BE2C (cell line): ENCODE data around the gene CDK6.

Experiments used
- DNase-seq: peaks from one replicate; pipeline ENCODE4 v3.0.0-alpha.2; 2020
- H3K27me3 ChIP-seq: fragments of 250-450 bp; sonication (Bioruptor Pico); 2 replicates; pipeline ENCODE4 v1.5.1; 2020; ENCODE audit warnings: mild to moderate bottlenecking
- H3K36me3 ChIP-seq: fragments of 250-450 bp; sonication (Bioruptor Pico); 2 replicates; pipeline ENCODE4 v1.5.1; 2020; ENCODE audit warnings: mild to moderate bottlenecking
- H3K4me1 ChIP-seq: fragments of 250-450 bp; sonication (Bioruptor Pico); 2 replicates; pipeline ENCODE4 v1.5.1; 2020
- H3K4me3 ChIP-seq: 2 replicates; pipeline ENCODE4 v1.5.1; 2011; ENCODE audit warnings: low read depth, low read length
- H3K9me3 ChIP-seq: fragments of 250-450 bp; sonication (Bioruptor Pico); 2 replicates; pipeline ENCODE4 v1.5.1; 2020
- CTCF ChIP-seq: IDR thresholded peaks from 2 replicates; pipeline ENCODE4 v1.5.1; 2012; ENCODE audit warnings: mild to moderate bottlenecking, low read depth, low read length

CDK6 gene

GRCh38 chr7:92590711-92591310 lies 245.6 kb downstream of the CDK6 start:
- Histone ChIP-seq H3K9me3 (no peaks in the 10 kb centered on the region), H3K4me3 (peak overlapping the region; percentile 87), H3K27me3 (no peaks in the 10 kb centered on the region), H3K36me3 (no peaks in the 10 kb centered on the region; the same call in none of the 2 replicates), H3K4me1 (peaks cover 3% of the 10 kb centered on the region; the same call in 1 of the 2 replicates)
- no peak for TF ChIP-seq CTCF
- no peak for DNase-seq

GRCh38 chr7:92589056-92589455 lies 247.3 kb downstream of the CDK6 start:
- H3K4me1 ChIP-seq = peaks cover 3% of the 10 kb centered on the region; the same call in 1 of the 2 replicates
- no peaks in the 10 kb centered on the region for H3K9me3 ChIP-seq
- TF ChIP-seq CTCF = no peak
- no peaks in the 10 kb centered on the region; the same call in none of the 2 replicates for H3K36me3 ChIP-seq
- DNase-seq = no peak
- H3K4me3 ChIP-seq = peak overlapping the region; percentile 87
- H3K27me3 ChIP-seq = no peaks in the 10 kb centered on the region

GRCh38 chr7:92588561-92588960 lies 247.8 kb downstream of the CDK6 start:
- Histone ChIP-seq H3K4me3 (peak overlapping the region; percentile 87), H3K9me3 (no peaks in the 10 kb centered on the region), H3K4me1 (peaks cover 3% of the 10 kb centered on the region; the same call in 1 of the 2 replicates), H3K27me3 (no peaks in the 10 kb centered on the region), H3K36me3 (no peaks in the 10 kb centered on the region; the same call in none of the 2 replicates)
- TF ChIP-seq CTCF = no peak
- DNase-seq = no peak

- Histone ChIP-seq H3K4me3 (no peak overlapping the region), H3K27me3 (no peaks in the 10 kb centered on the region), H3K36me3 (no peaks in the 10 kb centered on the region; the same call in none of the 2 replicates), H3K4me1 (peaks cover 3% of the 10 kb centered on the region; the same call in 1 of the 2 replicates), H3K9me3 (no peaks in the 10 kb centered on the region)
- no peak for DNase-seq
- no peak for TF ChIP-seq CTCF
Observed at GRCh38 chr7:92586841-92587240, 249.5 kb downstream of the CDK6 start.

- Histone ChIP-seq H3K4me3 (no peak overlapping the region), H3K36me3 (no peaks in the 10 kb centered on the region; the same call in none of the 2 replicates), H3K9me3 (no peaks in the 10 kb centered on the region), H3K27me3 (no peaks in the 10 kb centered on the region), H3K4me1 (peaks cover 3% of the 10 kb centered on the region; the same call in 1 of the 2 replicates)
- no peak for TF ChIP-seq CTCF
- no peak for DNase-seq
Observed at GRCh38 chr7:92586403-92586802, 250.0 kb downstream of the CDK6 start.

- Histone ChIP-seq H3K36me3 (peaks cover 13% of the 10 kb centered on the region), H3K27me3 (no peaks in the 10 kb centered on the region), H3K9me3 (no peaks in the 10 kb centered on the region), H3K4me3 (no peak overlapping the region), H3K4me1 (peaks cover 3% of the 10 kb centered on the region; the same call in 1 of the 2 replicates)
- TF ChIP-seq CTCF = no peak
- no peak for DNase-seq
Observed at GRCh38 chr7:92584953-92585352, 251.4 kb downstream of the CDK6 start.
